HFF-Myc (cell line): ENCODE results near the gene JAZF1.
"Not testable (repeated sequence)": the region's sequence is repeated elsewhere in the genome, so short reads cannot be mapped to it uniquely, and the experiment has no call there.

Source experiments
- DNase-seq: peaks from one replicate; pipeline ENCODE4 v3.0.0-alpha.2; 2011; ENCODE audit warnings: low read depth; ENCODE audit errors: extremely low read depth
- H3K4me3 ChIP-seq: replicated peaks from 2 replicates; pipeline ENCODE4 v1.5.1; 2011; ENCODE audit warnings: low read depth, mild to moderate bottlenecking, control low read depth, low read length
- TF ChIP-seq, protein P1 (sequence below): IDR thresholded peaks from 2 replicates; pipeline ENCODE4 v1.5.1; 2012; ENCODE audit warnings: mild to moderate bottlenecking, low read depth, low read length, control low read depth; ENCODE audit errors: missing control alignments

Gene JAZF1

GRCh38 chr7:28016297-28016696 is 164.3 kb downstream of the JAZF1 start:
- TF ChIP-seq, protein P1, sequence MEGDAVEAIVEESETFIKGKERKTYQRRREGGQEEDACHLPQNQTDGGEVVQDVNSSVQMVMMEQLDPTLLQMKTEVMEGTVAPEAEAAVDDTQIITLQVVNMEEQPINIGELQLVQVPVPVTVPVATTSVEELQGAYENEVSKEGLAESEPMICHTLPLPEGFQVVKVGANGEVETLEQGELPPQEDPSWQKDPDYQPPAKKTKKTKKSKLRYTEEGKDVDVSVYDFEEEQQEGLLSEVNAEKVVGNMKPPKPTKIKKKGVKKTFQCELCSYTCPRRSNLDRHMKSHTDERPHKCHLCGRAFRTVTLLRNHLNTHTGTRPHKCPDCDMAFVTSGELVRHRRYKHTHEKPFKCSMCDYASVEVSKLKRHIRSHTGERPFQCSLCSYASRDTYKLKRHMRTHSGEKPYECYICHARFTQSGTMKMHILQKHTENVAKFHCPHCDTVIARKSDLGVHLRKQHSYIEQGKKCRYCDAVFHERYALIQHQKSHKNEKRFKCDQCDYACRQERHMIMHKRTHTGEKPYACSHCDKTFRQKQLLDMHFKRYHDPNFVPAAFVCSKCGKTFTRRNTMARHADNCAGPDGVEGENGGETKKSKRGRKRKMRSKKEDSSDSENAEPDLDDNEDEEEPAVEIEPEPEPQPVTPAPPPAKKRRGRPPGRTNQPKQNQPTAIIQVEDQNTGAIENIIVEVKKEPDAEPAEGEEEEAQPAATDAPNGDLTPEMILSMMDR, result no peak
- no peak for DNase-seq
- H3K4me3 ChIP-seq, result no peak overlapping the region

GRCh38 chr7:28015169-28015568 is 165.4 kb downstream of the JAZF1 start:
- TF ChIP-seq, protein P1, result no peak

GRCh38 chr7:28014340-28014739 is 166.3 kb downstream of the JAZF1 start:
- not testable (repeated sequence) for H3K4me3 ChIP-seq, DNase-seq

More at GRCh38 chr7:28015169-28015568, 165.4 kb downstream of the JAZF1 start:
- DNase-seq, result no peak
- no peak overlapping the region for H3K4me3 ChIP-seq

- no peak for DNase-seq
- no peak overlapping the region for H3K4me3 ChIP-seq
- TF ChIP-seq, protein P1, result no peak
Measured at GRCh38 chr7:28013441-28013840, 167.2 kb downstream of the JAZF1 start.

- DNase-seq, result no peak
- no peak overlapping the region for H3K4me3 ChIP-seq
- TF ChIP-seq, protein P1, result no peak
Measured at GRCh38 chr7:28013019-28013418, 167.6 kb downstream of the JAZF1 start.

GRCh38 chr7:28008911-28009310 is 171.7 kb downstream of the JAZF1 start:
- H3K4me3 ChIP-seq, result no peak overlapping the region
- TF ChIP-seq, protein P1, result no peak
- DNase-seq, result no peak

- DNase-seq, result no peak
- TF ChIP-seq, protein P1, result no peak
- no peak overlapping the region for H3K4me3 ChIP-seq
Measured at GRCh38 chr7:28008171-28008570, 172.4 kb downstream of the JAZF1 start.
